Measurements from ENCODE around the gene PSTPIP1. TPM values are rescaled to one million over a fixed set of nuclear protein-coding genes. Genes with fewer than 3 reads are reported as not detected.

PSTPIP1 gene
- total RNA-seq, 1 donor from 2014 or later: 16.0 TPM

DNA sequence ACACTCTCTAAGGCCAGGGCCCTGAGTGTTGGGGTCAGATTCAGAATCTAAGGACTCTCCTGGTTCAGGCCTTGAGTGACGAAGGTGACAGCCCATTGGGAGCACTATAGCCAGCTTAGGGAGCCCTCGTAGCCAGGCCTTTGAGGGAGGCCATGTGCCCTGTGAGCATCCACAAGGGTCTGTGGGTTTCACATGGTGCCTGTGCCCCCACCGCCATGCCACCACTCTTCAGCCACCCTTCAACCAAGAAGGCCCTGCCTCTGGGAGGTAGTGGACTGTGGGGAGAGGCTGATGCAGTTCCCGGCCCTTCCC is 38.4 kb downstream of the PSTPIP1 start:
- Histone ChIP-seq H3K9me3 (no peaks in the 10 kb centered on the region), H3K27ac (no peak overlapping the region), H3K27me3 (no peaks in the 10 kb centered on the region), H3K4me3 (no peak overlapping the region), H3K36me3 (peaks cover 9% of the 10 kb centered on the region), H3K4me1 (no peaks in the 10 kb centered on the region)
- DNase-seq (peak; percentile 47), ATAC-seq (no peak)
- TF ChIP-seq, protein P1, sequence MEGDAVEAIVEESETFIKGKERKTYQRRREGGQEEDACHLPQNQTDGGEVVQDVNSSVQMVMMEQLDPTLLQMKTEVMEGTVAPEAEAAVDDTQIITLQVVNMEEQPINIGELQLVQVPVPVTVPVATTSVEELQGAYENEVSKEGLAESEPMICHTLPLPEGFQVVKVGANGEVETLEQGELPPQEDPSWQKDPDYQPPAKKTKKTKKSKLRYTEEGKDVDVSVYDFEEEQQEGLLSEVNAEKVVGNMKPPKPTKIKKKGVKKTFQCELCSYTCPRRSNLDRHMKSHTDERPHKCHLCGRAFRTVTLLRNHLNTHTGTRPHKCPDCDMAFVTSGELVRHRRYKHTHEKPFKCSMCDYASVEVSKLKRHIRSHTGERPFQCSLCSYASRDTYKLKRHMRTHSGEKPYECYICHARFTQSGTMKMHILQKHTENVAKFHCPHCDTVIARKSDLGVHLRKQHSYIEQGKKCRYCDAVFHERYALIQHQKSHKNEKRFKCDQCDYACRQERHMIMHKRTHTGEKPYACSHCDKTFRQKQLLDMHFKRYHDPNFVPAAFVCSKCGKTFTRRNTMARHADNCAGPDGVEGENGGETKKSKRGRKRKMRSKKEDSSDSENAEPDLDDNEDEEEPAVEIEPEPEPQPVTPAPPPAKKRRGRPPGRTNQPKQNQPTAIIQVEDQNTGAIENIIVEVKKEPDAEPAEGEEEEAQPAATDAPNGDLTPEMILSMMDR (IDR thresholded peaks at IDR 0.05): no peak
- intact Hi-C loops (cut with DNase I): loop anchor here (10.0 kb wide), 1 partner anchor 511 kb away; no protein-coding TSS in a partner anchor

DNA sequence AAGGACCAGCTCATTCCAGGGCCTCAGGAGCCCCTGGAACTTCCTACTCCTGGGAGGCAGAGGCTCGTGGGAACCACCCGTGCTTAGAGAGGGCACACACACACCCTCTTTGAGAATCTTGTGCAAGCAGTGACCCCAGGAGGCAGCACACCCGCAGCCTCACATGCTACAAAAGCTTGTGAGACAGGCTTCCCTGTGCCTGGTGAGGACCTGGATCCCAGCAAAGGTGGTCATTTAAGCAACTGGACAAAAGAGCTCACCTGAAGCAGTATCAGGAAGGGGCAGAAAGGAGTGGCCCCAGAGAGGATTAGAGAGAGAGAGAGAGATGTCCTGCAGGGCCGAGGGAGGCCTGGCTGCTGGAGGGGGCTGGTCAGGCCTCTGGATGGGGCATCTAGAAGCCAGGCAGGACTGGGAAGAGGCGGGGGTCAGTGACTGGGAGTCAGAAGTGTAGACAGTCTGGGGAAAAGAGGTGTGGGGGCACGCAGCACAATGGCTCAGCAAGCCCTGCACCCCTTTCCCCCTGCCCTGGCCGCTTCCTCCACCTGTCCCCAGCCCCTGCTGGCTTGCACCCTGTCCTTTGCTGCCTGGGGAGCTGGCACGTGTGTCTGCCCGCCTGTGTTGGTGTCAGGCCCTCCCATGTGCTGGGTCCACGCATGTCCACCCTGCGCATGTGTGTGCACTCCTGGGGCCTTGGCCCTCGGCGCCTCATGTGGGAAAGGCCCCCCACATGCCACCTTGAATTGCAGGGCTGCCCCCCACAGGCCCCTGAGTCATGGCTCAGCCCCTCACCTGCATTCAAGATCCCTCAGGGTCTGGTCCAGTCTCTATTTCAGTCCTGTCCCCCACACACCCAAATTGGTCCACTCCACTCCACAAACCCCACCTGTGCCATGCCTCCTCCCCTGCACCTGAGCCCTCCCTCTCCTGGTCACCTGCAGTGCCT is 39.1 kb downstream of the PSTPIP1 start:
- peak; percentile 62 for DNase-seq
- intact Hi-C loops (cut with DNase I): loop anchor here (10.0 kb wide), 1 partner anchor 511 kb away; no protein-coding TSS in a partner anchor

DNA sequence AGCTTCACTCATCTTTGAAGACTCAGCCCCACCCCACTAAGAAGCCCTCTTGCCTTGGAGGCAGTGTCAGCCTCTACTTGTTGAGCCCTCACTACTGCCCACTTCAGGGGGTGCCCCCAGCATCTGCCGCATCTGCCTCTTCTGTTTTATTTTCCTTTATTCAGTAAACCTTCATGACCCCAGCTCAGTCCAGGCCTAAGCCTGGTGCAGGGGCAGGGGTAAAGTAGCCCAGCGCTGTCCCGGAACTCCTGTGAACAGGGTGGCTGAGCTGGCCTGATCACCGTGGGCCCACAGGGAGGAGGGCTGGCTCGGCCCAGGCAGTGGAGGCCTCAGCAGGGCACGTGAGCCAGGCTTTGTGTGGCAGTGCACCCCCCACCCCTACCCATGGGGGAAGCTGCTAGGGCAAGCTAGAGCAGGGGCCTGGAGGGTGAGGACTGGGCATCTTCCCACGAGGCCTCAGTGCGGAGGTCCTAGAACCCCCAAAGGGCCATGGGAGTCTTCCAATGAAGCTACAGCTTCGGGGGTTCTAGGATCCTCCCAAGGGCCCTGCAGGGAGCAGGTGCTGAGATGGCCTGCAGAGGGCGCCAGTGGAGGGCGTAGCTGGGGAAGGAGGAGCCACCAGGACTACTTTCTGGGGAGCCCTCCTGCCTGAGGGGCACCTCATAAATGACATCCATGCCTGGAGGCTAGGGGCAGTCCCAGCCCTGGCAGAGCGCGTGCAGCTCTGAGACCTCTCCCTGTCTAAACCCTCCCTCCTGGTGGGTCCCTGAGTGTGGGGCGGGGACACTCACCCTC is 40.0 kb downstream of the PSTPIP1 start:
- intact Hi-C loops (cut with DNase I): loop anchor here (10.0 kb wide), 1 partner anchor 510 kb away; no protein-coding TSS in a partner anchor
- Histone ChIP-seq H3K27me3 (no peaks in the 10 kb centered on the region), H3K27ac (no peak overlapping the region), H3K9me3 (no peaks in the 10 kb centered on the region), H3K4me3 (no peak overlapping the region), H3K4me1 (no peaks in the 10 kb centered on the region), H3K36me3 (peaks cover 9% of the 10 kb centered on the region)
- TF ChIP-seq, protein P1 (IDR thresholded peaks at IDR 0.05): peak; percentile 64
- DNase-seq (peak; percentile 74), ATAC-seq (peak; percentile 32)

More for the DNA sequence above, 39.1 kb downstream of the PSTPIP1 start:
- TF ChIP-seq, protein P1 (IDR thresholded peaks at IDR 0.05): no peak
- H3K4me1 ChIP-seq: no peaks in the 10 kb centered on the region
- no peak overlapping the region for H3K4me3 ChIP-seq
- H3K27ac ChIP-seq: no peak overlapping the region
- no peak for ATAC-seq
- peaks cover 9% of the 10 kb centered on the region for H3K36me3 ChIP-seq
- H3K27me3 ChIP-seq: no peaks in the 10 kb centered on the region
- H3K9me3 ChIP-seq: no peaks in the 10 kb centered on the region

DNA sequence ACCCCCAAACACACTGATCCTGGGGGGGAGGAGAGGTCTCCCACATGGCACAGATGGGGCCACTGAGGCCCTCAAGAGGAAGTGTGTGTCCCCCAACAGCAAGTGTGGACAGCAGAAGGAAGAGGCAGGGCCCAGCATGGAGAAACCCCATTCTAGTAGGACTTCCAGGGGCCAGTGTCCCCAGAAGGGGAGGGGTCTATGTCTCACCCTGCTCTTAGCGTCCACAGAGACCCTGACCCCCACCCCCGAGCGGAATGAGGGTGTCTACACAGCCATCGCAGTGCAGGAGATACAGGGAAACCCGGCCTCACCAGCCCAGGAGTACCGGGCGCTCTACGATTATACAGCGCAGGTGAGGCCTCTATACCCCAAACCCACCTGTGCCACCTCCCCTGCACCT is 40.7 kb downstream of the PSTPIP1 start:
- Histone ChIP-seq H3K27ac (no peak overlapping the region), H3K27me3 (no peaks in the 10 kb centered on the region), H3K4me1 (no peaks in the 10 kb centered on the region), H3K36me3 (peaks cover 9% of the 10 kb centered on the region), H3K9me3 (no peaks in the 10 kb centered on the region), H3K4me3 (no peak overlapping the region)
- intact Hi-C loops (cut with DNase I): loop anchor here (10.0 kb wide), 1 partner anchor 509 kb away; no protein-coding TSS in a partner anchor
- DNase-seq (no peak), ATAC-seq (no peak)
- TF ChIP-seq, protein P1 (IDR thresholded peaks at IDR 0.05): no peak

DNA sequence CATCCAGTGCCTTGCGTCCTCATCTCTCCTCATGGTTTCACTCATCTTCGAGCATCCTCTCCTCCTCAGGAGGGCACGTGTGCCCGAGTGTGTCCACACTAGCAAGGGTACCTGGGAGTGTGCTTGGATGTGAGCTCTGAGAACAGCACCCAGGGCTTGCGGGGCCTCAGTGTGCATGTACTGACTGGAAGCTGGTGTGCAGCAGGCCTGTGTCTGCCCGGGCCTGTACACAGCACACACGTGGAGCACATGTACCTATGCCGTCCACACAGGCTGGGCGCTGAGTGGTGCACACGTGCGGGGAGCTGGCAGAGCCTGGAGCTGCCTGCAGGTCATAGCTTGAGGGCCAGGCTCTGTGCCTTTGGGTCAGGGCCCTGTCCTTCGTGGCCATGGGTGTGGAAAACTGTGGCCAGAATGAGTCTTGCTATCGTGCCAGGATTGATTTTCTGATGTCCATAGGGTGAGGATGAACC is 41.1 kb downstream of the PSTPIP1 start:
- peaks cover 9% of the 10 kb centered on the region for H3K36me3 ChIP-seq
- TF ChIP-seq, protein P1 (IDR thresholded peaks at IDR 0.05): no peak
- H3K27ac ChIP-seq: no peak overlapping the region
- no peaks in the 10 kb centered on the region for H3K9me3 ChIP-seq
- no peaks in the 10 kb centered on the region for H3K4me1 ChIP-seq
- intact Hi-C loops (cut with DNase I): loop anchor here (10.0 kb wide), 1 partner anchor 509 kb away; no protein-coding TSS in a partner anchor
- H3K4me3 ChIP-seq: no peak overlapping the region
- H3K27me3 ChIP-seq: no peaks in the 10 kb centered on the region
- DNase-seq (peak; percentile 60), ATAC-seq (no peak)

All from upper lobe of right lung (tissue), 1 donor.